ENCODE measurements around the gene CRACDL.

CRACDL gene, protein sequence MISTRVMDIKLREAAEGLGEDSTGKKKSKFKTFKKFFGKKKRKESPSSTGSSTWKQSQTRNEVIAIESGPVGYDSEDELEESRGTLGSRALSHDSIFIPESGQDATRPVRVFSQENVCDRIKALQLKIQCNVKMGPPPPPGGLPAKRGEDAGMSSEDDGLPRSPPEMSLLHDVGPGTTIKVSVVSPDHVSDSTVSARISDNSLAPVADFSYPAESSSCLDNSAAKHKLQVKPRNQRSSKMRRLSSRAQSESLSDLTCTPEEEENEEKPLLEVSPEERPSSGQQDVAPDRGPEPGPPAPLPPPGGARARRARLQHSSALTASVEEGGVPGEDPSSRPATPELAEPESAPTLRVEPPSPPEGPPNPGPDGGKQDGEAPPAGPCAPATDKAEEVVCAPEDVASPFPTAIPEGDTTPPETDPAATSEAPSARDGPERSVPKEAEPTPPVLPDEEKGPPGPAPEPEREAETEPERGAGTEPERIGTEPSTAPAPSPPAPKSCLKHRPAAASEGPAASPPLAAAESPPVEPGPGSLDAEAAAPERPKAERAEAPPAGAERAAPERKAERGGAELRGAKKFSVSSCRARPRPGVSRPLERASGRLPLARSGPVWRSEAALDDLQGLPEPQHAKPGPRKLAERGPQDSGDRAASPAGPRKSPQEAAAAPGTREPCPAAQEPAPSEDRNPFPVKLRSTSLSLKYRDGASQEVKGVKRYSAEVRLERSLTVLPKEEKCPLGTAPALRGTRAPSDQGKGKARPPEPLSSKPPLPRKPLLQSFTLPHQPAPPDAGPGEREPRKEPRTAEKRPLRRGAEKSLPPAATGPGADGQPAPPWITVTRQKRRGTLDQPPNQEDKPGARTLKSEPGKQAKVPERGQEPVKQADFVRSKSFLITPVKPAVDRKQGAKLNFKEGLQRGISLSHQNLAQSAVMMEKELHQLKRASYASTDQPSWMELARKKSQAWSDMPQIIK

DNA sequence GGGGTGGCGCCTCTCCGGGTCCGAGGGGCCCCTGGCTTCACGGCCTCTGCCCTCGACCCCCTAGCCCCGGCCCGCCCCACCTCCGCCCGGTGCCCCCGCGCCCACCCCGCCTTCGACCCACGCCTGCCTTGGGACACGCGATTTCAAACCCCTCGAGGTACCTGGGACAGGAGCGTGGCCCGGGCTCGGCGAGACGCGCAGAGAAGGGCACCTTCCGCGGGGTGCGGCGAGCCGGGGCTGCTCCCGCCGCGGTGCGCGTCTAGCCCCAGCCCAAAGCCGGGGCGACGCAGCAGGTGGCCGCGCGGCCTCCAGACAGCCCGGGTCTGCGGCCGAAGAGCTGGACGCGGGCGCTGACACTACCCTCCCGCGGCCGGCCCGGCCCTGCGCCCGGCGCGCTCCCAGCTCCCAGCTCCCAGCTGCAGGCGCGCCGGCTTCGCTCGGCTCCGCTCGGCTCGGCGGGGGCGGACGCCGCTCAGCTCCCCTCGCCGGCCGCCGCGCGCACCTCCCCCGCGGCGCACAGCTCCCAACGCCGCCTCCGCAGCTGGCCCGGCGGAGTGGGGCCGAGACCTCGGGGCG is at the start of gene CRACDL:
Gene CRACDL, minus strand, starts transcription at position 449 of the 576 bp plus-strand sequence. CDS start 89,425 bp downstream, outside the sequence.
- no peak within 1 kb of the TSS for H3K27ac Mint-ChIP-seq
- ATAC-seq: peak; percentile 69
- H3K4me3 Mint-ChIP-seq: peak within 1 kb of the TSS; percentile 77 to 83
- peaks cover 12% of the 10 kb centered on the region for H3K4me1 Mint-ChIP-seq
- H3K27me3 Mint-ChIP-seq: peaks cover 80% of the 10 kb centered on the region
- peak in 1 of 2 donors; percentile 21 for DNase-seq
- no peaks in the 10 kb centered on the region for H3K9me3 Mint-ChIP-seq

DNA sequence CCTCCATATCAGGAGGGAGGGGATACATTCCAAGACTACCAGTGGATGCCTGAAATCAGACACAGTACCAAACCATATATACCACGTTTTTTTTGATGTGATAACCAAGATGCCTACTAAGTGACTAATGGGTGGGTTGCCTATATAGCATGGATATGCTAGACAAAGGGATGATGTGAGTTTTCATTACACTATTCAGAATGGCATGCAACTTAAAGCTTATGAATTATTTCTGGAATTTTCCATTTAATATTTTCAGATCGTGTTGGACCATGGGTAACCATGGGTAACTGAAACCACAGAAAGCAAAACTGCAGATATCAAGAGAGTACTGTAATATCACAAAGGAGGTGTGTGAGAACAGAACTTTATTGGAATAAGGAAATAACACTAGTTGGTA is 39.6 kb upstream of the CRACDL start:
- Mint-ChIP-seq H3K27ac (no peak overlapping the region), H3K4me1 (no peaks in the 10 kb centered on the region), H3K27me3 (no peaks in the 10 kb centered on the region), H3K4me3 (no peak overlapping the region), H3K9me3 (peaks cover 28 to 42% of the 10 kb centered on the region in 2 donors)
- no peak for ATAC-seq
- no peak for DNase-seq

DNA sequence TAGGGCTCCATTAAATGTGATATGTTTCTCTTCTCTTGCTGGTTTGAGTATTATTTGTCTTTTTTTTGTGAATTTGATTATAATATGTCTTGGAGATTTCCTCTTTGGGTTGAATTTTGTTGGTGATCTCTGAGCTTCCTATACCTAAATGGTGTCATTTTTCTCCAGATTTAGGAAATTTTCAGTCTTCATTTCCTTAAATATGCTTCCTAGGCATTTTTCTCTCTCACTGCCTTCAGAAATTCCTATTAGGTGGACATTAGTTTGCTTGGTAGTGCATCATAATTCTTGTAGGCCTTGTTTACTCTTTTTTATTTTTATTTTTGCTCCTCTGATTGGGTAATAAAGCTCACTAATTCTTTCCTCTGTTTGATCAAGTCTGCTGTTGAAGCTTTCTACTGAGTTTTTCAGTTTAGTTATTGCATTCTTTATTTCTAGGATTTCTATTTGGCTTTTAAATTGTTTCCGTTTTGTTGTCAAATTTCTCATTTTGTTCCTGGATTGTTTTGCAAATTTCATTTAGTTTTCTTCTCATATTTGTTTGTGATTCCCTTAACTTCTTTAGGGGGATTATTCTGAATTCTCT is 36.6 kb upstream of the CRACDL start:
- no peaks in the 10 kb centered on the region for H3K4me1 Mint-ChIP-seq
- peaks cover 37 to 45% of the 10 kb centered on the region in 2 donors for H3K9me3 Mint-ChIP-seq
- H3K27ac Mint-ChIP-seq: no peak overlapping the region
- H3K27me3 Mint-ChIP-seq: no peaks in the 10 kb centered on the region
- no peak for DNase-seq
- H3K4me3 Mint-ChIP-seq: no peak overlapping the region
- ATAC-seq: no peak

DNA sequence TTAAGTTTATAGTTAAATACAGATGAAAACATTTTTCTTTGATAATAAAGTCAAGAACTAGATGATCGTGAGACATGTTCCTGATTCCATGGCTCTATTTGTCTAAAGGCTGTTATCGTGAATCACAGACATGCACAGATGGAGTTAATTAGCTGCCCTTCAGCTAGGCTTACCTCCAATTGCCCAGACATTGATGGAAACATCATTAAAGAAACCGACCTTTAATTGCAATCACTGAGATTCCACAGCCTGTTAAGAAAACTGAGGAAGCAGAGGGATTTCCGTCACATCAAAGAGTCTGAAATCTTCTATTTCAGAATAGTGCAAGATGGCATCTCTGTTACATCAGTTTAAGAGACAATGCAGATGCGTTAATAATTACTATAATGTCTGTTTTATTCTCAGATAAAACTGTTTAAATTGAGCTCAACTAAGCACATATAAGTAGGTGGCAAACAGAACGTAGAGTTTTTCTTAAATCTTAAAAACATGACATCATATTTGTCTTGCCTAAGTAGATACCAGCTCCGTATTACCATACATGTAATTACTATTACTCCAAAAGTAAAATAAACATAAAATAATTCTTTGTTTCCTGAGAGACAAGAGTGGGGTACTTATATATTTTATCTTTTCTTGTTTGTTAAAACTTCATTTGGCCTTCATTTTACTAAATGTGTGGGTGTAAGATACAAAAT is 23.9 kb upstream of the CRACDL start:
- DNase-seq (no peak), ATAC-seq (no peak)
- Mint-ChIP-seq H3K27me3 (no peaks in the 10 kb centered on the region), H3K9me3 (peaks cover 17 to 26% of the 10 kb centered on the region in 2 donors), H3K27ac (no peak overlapping the region), H3K4me1 (peaks cover 6% of the 10 kb centered on the region), H3K4me3 (no peak overlapping the region)

DNA sequence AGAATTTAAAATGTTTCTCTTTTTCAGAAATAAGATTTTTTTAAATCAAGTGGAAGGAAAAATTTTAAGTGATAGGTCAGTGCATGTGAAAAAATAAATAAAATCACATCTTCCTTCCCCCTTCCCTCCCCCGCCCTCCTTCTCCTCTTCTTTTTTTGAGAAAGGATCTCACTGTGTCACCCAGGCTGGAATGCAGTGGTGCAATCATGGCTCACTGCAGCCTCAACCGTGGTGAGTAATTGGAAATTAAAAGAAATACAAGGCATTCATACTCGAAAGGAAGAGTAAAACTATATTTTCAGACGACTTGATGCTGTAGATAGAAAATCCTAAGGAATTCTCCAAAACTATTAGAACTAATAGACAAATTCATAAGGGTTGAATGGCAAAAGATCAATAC is 16.9 kb upstream of the CRACDL start:
- DNase-seq: no peak
- no peak overlapping the region for H3K4me3 Mint-ChIP-seq
- H3K27me3 Mint-ChIP-seq: peaks cover 32% of the 10 kb centered on the region
- peaks cover 7% of the 10 kb centered on the region for H3K4me1 Mint-ChIP-seq
- no peak for ATAC-seq
- H3K9me3 Mint-ChIP-seq: no peaks in the 10 kb centered on the region
- no peak overlapping the region for H3K27ac Mint-ChIP-seq

DNA sequence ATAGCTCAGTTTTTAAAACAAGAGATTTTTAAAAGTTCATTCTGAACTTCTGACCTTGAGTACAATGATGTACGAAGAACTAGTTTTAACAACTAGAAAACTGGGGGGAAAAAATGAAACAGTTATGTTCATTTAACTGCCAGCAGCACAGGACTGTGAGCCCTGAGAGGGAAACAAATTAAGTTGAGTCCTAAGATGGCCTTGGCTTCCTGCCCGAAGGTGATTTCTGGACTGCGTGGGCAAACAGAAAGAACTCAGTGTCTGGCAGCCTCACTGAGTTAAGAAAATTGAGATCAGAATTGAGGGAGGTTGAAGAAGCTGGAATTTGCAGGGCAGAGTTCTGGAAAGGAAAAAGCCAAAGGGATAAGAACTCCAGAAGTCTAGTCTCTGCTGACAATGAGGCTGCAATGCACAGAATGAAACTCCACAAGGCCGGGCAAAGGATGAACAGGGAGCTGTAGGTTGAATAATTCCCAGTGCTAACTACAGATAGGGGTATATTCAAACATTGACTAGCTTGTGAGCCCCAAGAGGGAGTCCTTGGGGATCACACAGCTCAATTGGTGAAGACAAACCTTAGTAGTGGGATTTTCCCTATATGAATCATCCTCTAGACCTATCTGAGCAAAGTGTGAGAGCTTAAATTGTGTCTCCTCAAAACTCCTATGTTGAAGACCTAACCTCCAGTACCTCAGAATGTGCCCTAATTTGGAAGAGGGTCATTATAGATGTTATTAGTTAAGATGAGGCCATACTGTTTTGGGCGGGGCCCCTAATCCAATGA is 13.1 kb upstream of the CRACDL start:
- Mint-ChIP-seq H3K27ac (peak overlapping the region in 1 of 2 donors; percentile 8), H3K27me3 (peaks cover 41% of the 10 kb centered on the region), H3K9me3 (no peaks in the 10 kb centered on the region), H3K4me1 (peaks cover 7% of the 10 kb centered on the region), H3K4me3 (no peak overlapping the region)
- ATAC-seq (no peak), DNase-seq (no peak)

DNA sequence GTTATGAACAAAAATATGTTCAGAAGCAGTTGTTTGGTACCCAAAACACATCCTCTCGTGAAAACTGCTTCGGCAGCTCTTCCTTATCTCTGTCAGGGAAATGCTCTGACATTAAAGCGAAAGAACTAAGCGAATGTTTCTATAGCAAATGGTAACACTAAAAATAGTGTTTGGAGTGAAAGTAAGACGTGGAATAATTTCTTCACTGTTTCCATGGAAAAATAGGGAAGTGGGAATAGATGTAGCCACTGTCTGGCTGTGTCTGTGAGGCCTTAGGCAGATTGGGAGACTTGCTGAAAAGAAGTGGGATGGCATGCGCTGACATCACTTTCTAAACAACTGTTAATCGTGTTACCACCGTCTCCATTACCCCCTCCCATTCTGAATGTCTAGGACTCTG is 11.5 kb upstream of the CRACDL start:
- ATAC-seq: no peak
- Mint-ChIP-seq H3K27me3 (peaks cover 41% of the 10 kb centered on the region), H3K4me3 (no peak overlapping the region), H3K9me3 (no peaks in the 10 kb centered on the region), H3K4me1 (peaks cover 7% of the 10 kb centered on the region), H3K27ac (no peak overlapping the region)
- no peak for DNase-seq

DNA sequence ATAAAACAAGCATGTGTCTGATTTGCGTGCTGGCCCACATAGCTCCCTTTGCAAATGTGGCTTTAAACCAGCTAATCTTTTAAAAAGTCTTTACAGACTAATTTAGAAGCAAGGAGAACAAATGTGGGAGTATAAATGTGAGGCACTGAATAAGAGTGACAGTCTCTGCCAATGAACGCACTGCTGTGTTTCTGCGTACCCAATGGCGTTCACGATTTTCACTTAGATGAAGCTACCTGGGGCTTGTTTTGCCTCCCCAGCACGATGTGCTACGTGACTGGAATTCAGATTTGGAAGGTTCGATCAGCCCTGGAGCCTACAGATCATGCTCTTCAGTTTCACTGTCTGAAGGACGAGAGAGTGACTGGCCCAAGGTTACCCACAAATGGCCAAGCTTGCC is 10.8 kb upstream of the CRACDL start:
- H3K27me3 Mint-ChIP-seq: peaks cover 37% of the 10 kb centered on the region
- H3K4me3 Mint-ChIP-seq: no peak overlapping the region
- peaks cover 7% of the 10 kb centered on the region for H3K4me1 Mint-ChIP-seq
- DNase-seq (no peak), ATAC-seq (no peak)
- no peak overlapping the region for H3K27ac Mint-ChIP-seq
- no peaks in the 10 kb centered on the region for H3K9me3 Mint-ChIP-seq

DNA sequence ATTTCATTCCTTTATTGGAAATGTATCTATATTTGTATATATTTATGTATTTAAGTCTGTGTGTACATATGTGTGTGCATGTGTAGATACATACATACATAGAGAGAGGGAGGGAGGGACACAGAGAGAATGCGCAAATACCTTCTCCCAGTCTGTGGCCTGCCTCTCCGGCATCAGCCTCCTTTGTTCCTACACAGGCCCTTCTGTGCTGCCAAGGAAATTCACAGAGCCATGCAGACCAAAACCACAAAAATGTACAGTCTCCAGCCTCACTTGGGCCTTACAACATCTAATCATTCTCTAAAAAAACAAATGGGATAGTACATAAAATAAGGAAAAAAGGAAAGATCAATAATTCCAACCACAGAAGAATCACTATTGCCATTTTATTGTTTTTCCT is 8.8 kb upstream of the CRACDL start:
- no peak for ATAC-seq
- H3K27me3 Mint-ChIP-seq: peaks cover 25% of the 10 kb centered on the region
- H3K4me3 Mint-ChIP-seq: no peak overlapping the region
- no peaks in the 10 kb centered on the region for H3K9me3 Mint-ChIP-seq
- no peak for DNase-seq
- no peak overlapping the region for H3K27ac Mint-ChIP-seq
- peaks cover 7% of the 10 kb centered on the region for H3K4me1 Mint-ChIP-seq

DNA sequence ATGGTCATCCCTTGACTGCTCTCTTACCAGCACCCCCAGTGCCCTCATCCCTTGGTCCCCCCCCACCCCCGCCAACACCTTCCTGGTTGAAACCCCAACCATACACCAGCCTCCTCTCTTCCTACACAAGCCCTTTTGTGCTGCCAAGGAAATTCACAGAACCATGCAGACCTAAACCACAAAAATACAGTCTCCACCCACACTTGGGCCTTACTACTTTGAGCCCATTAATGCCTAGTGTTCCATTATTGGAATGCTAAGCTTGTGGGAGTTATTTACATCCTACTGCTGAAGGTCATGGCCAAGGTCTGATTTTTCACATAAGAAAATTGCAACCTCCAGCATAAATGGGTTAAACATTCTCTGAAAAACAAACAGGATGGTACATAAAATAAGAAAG is 4.1 kb upstream of the CRACDL start:
- peaks cover 12% of the 10 kb centered on the region for H3K4me1 Mint-ChIP-seq
- no peak overlapping the region for H3K27ac Mint-ChIP-seq
- ATAC-seq (no peak), DNase-seq (no peak)
- H3K4me3 Mint-ChIP-seq: no peak overlapping the region
- H3K27me3 Mint-ChIP-seq: peaks cover 45% of the 10 kb centered on the region
- H3K9me3 Mint-ChIP-seq: no peaks in the 10 kb centered on the region

DNA sequence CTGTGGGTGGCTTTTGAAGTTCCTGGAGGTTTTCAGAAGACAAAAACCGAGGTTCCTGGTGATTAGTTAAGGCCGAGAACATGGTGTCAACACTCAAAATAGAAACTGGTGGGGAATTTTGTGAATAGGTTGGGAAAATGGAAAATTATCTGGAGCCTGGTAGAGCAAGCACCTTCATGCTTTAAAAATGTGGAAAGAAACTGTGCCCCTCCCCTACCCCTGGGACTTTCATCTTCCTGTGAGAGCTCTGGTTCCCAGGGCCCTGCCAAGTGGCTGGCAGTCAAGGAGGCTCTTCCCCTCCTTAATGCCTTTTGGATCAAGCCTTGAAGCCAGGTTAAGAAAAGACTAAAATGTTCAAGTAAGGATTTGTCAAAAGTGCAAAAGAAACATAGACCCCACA is 1.9 kb upstream of the CRACDL start:
- Mint-ChIP-seq H3K4me3 (peak overlapping the region; percentile 47 to 63), H3K27me3 (peaks cover 67% of the 10 kb centered on the region)

DNA sequence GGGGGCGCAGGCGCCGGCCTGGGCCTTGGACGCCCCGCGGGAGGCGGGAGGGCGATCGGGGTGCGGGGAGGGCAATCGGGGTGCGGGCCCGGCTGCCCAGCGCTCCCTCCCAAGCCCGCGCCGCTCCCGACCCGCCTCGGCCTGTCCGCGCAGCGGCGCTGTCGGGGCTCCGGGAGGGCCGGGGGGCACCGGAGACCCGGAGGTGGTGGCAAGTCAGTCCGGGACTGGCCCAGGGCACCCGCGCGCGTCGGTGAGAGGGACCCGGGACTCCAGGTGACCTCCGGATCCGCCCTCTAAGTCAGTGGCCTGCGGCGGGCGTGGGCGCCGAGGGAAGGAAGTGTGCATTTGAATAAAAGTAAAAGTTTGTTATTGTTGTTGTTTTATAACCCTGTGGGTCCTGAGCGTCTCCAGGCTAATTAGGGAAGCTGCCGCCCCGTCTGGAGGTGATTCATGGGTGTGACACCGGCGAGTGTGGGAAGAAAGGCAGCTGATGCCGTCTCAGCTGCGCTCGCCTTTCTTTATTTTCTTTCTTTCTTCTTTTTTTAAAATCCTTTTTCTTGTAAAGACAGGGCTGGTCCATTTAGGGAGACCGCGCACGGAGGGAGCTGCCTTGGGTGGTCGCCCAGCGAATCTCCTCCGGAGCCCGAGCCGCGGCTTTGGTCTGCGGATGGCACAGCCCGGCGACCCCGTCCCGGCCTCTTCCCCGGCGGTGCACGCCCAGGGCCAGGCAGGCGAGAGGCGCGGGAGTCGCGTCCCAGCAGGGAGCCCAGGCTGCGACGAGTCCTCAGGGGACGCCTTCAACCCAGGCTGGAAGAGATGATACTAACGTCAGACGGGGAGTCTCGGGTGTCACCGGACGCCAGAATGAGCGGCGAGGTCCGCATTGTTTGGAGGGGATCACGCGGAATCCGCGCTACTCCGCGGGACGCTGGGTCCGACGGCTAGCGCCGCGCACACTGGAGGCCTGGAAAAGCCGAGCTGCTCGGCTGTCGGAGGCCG is 627 bp upstream of the CRACDL start:
- ATAC-seq: peak; percentile 70
- H3K4me1 Mint-ChIP-seq: peaks cover 12% of the 10 kb centered on the region
- H3K27me3 Mint-ChIP-seq: peaks cover 80% of the 10 kb centered on the region
- DNase-seq: peak; percentile 40 to 43
- H3K9me3 Mint-ChIP-seq: no peaks in the 10 kb centered on the region
- H3K4me3 Mint-ChIP-seq: peak overlapping the region; percentile 77 to 83
- H3K27ac Mint-ChIP-seq: no peak overlapping the region

More for the DNA sequence above, 1.9 kb upstream of the CRACDL start:
- ATAC-seq: no peak
- Mint-ChIP-seq H3K4me1 (peaks cover 12% of the 10 kb centered on the region), H3K27ac (no peak overlapping the region), H3K9me3 (no peaks in the 10 kb centered on the region)
- DNase-seq: no peak

DNA sequence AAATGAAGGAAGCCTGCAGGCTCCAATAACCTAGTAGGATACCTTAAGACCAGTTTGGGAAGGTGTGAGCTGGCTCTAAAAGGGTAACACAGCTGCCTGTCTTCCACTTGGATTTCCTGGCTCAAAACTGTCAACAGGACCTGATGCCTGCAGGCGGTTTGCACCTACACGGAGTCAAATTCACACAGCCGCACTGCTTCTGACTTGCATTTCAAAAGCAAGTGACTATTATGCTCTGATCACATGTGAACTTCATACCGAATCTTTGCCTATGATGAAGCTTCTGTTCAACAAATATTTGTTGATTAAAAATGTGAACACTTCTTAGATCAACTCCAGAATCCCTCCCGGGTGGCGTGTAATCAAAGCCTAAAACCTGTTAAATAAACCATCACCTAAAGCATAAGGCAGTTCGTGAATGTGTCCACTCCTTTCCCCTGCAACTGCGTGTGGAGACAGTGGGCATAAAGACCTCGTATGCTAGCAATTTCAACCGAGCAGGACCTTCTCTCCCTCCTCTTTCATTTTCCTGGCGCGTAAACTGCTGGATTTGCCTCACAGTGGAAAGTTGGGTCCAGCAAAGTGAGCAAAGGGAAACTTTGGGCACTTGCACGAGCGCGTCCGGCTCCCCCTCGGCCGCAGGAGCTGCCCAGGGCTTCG is 784 bp downstream of the CRACDL start:
- Mint-ChIP-seq H3K4me1 (peaks cover 12% of the 10 kb centered on the region), H3K27ac (no peak overlapping the region), H3K4me3 (peak overlapping the region; percentile 21 to 43), H3K27me3 (peaks cover 80% of the 10 kb centered on the region), H3K9me3 (no peaks in the 10 kb centered on the region)
- ATAC-seq: no peak
- DNase-seq: no peak

Data from stimulated activated naive CD8-positive, alpha-beta T cell treated with anti-CD3 and anti-CD28 coated beads, Interleukin-15, amount 100 ng/mL, for 72 hours (primary cell).